GM21576 (cell line): ENCODE results near the gene PYGO1.

Source experiments
- ATAC-seq: cut with Tn5 transposase; IDR thresholded peaks from one replicate; pipeline ENCODE4 v1.9.1; 2021; ENCODE audit warnings: mild to moderate bottlenecking, moderate library complexity; ENCODE audit not compliant: unreplicated experiment

The PYGO1 gene

GRCh38 chr15:55573224-55573623 lies 14.9 kb downstream of the PYGO1 start:
- ATAC-seq, result no peak

GRCh38 chr15:55564347-55565145 lies 23.6 kb downstream of the PYGO1 start:
- no peak for ATAC-seq

- no peak for ATAC-seq
These were observed 25.5 kb downstream of the PYGO1 start for GRCh38 chr15:55562601-55563000.

- ATAC-seq, result no peak
These were observed 33.1 kb downstream of the PYGO1 start for GRCh38 chr15:55555089-55555488.

- ATAC-seq, result no peak
These were observed 35.2 kb downstream of the PYGO1 start for GRCh38 chr15:55552926-55553325.

- ATAC-seq, result no peak
These were observed 35.7 kb downstream of the PYGO1 start for GRCh38 chr15:55552451-55552850.

GRCh38 chr15:55549305-55549704 lies 38.8 kb downstream of the PYGO1 start:
- ATAC-seq, result no peak

- ATAC-seq, result no peak
These were observed 41.4 kb downstream of the PYGO1 start for GRCh38 chr15:55546718-55547117.

GRCh38 chr15:55535436-55535835 lies 52.7 kb downstream of the PYGO1 start:
- ATAC-seq, result no peak

GRCh38 chr15:55532944-55533343 lies 55.2 kb downstream of the PYGO1 start:
- ATAC-seq, result no peak

- no peak for ATAC-seq
These were observed 57.3 kb downstream of the PYGO1 start for GRCh38 chr15:55530861-55531313.

- no peak for ATAC-seq
These were observed 59.3 kb downstream of the PYGO1 start for GRCh38 chr15:55528812-55529211.

- ATAC-seq, result no peak
These were observed 61.0 kb downstream of the PYGO1 start for GRCh38 chr15:55527150-55527549.

GRCh38 chr15:55526559-55527036 lies 61.5 kb downstream of the PYGO1 start:
- ATAC-seq, result no peak

GRCh38 chr15:55522742-55523450 lies 65.2 kb downstream of the PYGO1 start:
- ATAC-seq, result no peak

- ATAC-seq, result no peak
These were observed 69.5 kb downstream of the PYGO1 start for GRCh38 chr15:55518641-55519040.

GRCh38 chr15:55518009-55518408 lies 70.1 kb downstream of the PYGO1 start:
- no peak for ATAC-seq

GRCh38 chr15:55515991-55516776 lies 72.0 kb downstream of the PYGO1 start:
- ATAC-seq, result no peak

GRCh38 chr15:55515491-55515890 lies 72.7 kb downstream of the PYGO1 start:
- ATAC-seq, result no peak

- no peak for ATAC-seq
These were observed 73.7 kb downstream of the PYGO1 start for GRCh38 chr15:55514414-55514850.
